ENCODE data around the gene KIRREL3.

DNA sequence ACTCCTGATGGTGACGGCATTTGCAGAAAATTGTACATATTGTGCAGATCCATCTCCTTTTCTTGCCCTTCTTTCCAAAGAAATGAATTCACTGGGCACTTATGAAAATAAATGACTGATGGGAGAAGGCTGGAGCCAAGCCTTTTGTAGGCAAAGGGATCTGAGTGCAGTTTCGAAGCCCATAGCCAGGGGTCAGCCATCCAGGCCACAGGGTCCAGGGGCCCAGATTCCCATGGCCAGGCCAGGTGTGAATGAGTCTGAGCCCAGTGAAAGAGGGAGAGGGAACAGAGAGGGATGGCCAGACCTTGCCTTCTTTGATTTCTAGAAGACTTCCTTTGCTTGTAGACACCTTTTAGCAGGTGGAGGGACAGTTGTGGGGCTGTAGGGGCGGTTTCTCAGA, 209.1 kb downstream of the KIRREL3 start:
- TF ChIP-seq, protein P1, sequence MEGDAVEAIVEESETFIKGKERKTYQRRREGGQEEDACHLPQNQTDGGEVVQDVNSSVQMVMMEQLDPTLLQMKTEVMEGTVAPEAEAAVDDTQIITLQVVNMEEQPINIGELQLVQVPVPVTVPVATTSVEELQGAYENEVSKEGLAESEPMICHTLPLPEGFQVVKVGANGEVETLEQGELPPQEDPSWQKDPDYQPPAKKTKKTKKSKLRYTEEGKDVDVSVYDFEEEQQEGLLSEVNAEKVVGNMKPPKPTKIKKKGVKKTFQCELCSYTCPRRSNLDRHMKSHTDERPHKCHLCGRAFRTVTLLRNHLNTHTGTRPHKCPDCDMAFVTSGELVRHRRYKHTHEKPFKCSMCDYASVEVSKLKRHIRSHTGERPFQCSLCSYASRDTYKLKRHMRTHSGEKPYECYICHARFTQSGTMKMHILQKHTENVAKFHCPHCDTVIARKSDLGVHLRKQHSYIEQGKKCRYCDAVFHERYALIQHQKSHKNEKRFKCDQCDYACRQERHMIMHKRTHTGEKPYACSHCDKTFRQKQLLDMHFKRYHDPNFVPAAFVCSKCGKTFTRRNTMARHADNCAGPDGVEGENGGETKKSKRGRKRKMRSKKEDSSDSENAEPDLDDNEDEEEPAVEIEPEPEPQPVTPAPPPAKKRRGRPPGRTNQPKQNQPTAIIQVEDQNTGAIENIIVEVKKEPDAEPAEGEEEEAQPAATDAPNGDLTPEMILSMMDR (conservative IDR thresholded peaks at IDR 0.05): no peak
- TF ChIP-seq EZH2 (IDR thresholded peaks at IDR 0.05; ENCODE audit: low read depth): no peak
